Spleen (tissue), 11 donors: ENCODE measurements around the gene TNNT1. TPM values are rescaled to one million over a fixed set of nuclear protein-coding genes. Genes with fewer than 3 reads are reported as not detected.

Experiments used
- DNase-seq: peaks from one replicate; pipeline ENCODE4 v3.0.0-alpha.2; 2020
- H3K27ac ChIP-seq, 8 donors: fragments of 200-600 bp; sonication (generic) in 7 of 8; 1 replicate in 4 of 8; 2 replicates in 4 of 8; pipeline versions ENCODE4 v1.5.0 to v1.8.0; 2016 to 2021; ENCODE audit warnings: inconsistent platforms in 4 of 8, mild to moderate bottlenecking in 4 of 8, moderate library complexity in 1 of 8
- H3K27me3 ChIP-seq, 7 donors: fragments of 200-600 bp; sonication (generic) in 6 of 7; replicated peaks in 1 of 7; 1 replicate in 4 of 7; 2 replicates in 3 of 7; pipeline versions ENCODE4 v1.5.0 to v1.8.0; 2016 to 2021; ENCODE audit warnings: inconsistent platforms in 3 of 7, mild to moderate bottlenecking in 1 of 7
- H3K36me3 ChIP-seq, 6 donors: fragments of 200-600 bp; sonication (generic) in 5 of 6; 1 replicate in 4 of 6; 2 replicates in 2 of 6; pipeline versions ENCODE4 v1.5.0 to v1.8.0; 2016 to 2021; ENCODE audit warnings: inconsistent platforms in 2 of 6
- H3K4me1 ChIP-seq, 6 donors: fragments of 200-600 bp; sonication (generic) in 5 of 6; 1 replicate in 3 of 6; 2 replicates in 3 of 6; pipeline versions ENCODE4 v1.5.0 to v1.8.0; 2016 to 2021; ENCODE audit warnings: inconsistent platforms in 3 of 6
- H3K4me3 ChIP-seq, 8 donors: fragments of 200-600 bp; sonication (generic) in 7 of 8; 1 replicate in 4 of 8; 2 replicates in 4 of 8; pipeline versions ENCODE4 v1.5.0 to v1.8.0; 2016 to 2021; ENCODE audit warnings: inconsistent platforms in 4 of 8, mild to moderate bottlenecking in 4 of 8, moderate library complexity in 2 of 8
- H3K9me3 ChIP-seq, 8 donors: fragments of 200-600 bp; sonication (generic) in 7 of 8; 1 replicate in 4 of 8; 2 replicates in 4 of 8; pipeline versions ENCODE4 v1.5.0 to v1.8.0; 2016 to 2021; ENCODE audit warnings: inconsistent platforms in 4 of 8
- POLR2A ChIP-seq, 3 donors: fragments of 450-650 bp; IDR thresholded peaks; one replicate each; pipeline ENCODE4 v1.5.1; 2017; ENCODE audit warnings: antibody characterized with exemption in 3 of 3, mild to moderate bottlenecking in 1 of 3
- POLR2AphosphoS5 ChIP-seq, 3 donors: sonication (generic); formaldehyde crosslinking; IDR thresholded peaks; one replicate each; pipeline ENCODE4 v1.5.1; 2017; ENCODE audit warnings: antibody characterized with exemption in 3 of 3
- WGBS, 5 donors: extraction: QIAGEN DNeasy Blood & Tissue Kit in 3 of 5; methylation state at CpG; one replicate each; pipeline versions ENCODE4 v1.1.5 to v1.1.7; 2013 to 2018; 5-methylcytosine and 5-hydroxymethylcytosine counted together
- intact Hi-C: fragments of 100-400 bp; cut with DNase I; formaldehyde crosslinking; loops from one replicate; pipeline ENCODE4 v1.15.0; 2023; ENCODE audit warnings: low total_unique reads
- polyA plus RNA-seq, 3 donors: library from polyadenylated mRNA; stranded (reverse); fragments of 200-250 nt; gene quantifications; one replicate each; pipeline ENCODE4 v1.2.1, GENCODE V29; 2013
- total RNA-seq, 7 donors: library from RNA; depleted of rRNA in 3 of 7; stranded (reverse); fragments of >200 nt in 3 of 7; fragmentation: NEBNext Ultra II Directional in 4 of 7; extraction: Animal tissue kit (Norgen Biotek cat#: 25700) in 4 of 7; gene quantifications; one replicate each; pipeline versions ENCODE4 v1.1.0 to v1.2.1, GENCODE V29; 2016 to 2021
- TF ChIP-seq, protein P1 (sequence below), 11 experiments: fragments of 200-600 bp in 7 of 11; fragments of 450-650 bp in 4 of 11; sonication (generic) in 4 of 11; IDR thresholded peaks in 8 of 11; conservative IDR thresholded peaks in 3 of 11; 1 replicate in 7 of 11; 2 replicates in 4 of 11; pipeline versions ENCODE4 v1.4.0 to v1.8.0; 2016 to 2021; ENCODE audit warnings: antibody characterized with exemption in 11 of 11, inconsistent platforms in 4 of 11, mild to moderate bottlenecking in 1 of 11
- donor health status: healthy with polysubstance abuse.
- donor health status: DM: no; HTN: no; CAD: no; lungs with moderate emphysema.
- donor health status: DM: no; HTN: no; CAD: no.
- donor health status: Bipolar disorder and iron deficiency.
- donor health status: healthy.
- donor health status: DM: no; HTN: no; CAD: no.
- donor health status: DM: yes; HTN: yes; CAD: no.

TNNT1 gene
- total and polyA plus RNA-seq, 10 donors, result 0.26 to 6.2 (median 1.5) TPM; not detected in 3

GRCh38 chr19:55115446-55116065 is 33.5 kb downstream of the TNNT1 start:
- H3K4me1 ChIP-seq, result peaks cover 19 to 74% (median 56%) of the 10 kb centered on the region in 6 donors
- intact Hi-C loops, result no loop called here

DNA sequence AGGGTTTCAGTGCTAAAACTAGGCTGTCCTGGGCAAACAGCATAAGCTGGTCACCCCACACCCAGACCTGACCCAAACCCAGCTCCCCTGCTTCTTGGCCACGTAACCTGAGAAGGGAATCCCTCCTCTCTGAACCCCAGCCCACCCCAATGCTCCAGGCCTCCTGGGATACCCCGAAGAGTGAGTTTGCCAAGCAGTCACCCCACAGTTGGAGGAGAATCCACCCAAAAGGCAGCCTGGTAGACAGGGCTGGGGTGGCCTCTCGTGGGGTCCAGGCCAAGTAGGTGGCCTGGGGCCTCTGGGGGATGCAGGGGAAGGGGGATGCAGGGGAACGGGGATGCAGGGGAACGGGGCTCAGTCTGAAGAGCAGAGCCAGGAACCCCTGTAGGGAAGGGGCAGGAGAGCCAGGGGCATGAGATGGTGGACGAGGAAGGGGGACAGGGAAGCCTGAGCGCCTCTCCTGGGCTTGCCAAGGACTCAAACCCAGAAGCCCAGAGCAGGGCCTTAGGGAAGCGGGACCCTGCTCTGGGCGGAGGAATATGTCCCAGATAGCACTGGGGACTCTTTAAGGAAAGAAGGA is 34.4 kb downstream of the TNNT1 start:
- Histone ChIP-seq H3K27ac (peak overlapping the region in 4 of 8 donors; percentile 13 to 94 (median 76)), H3K4me1 (peaks cover 19 to 74% (median 56%) of the 10 kb centered on the region in 6 donors)
- intact Hi-C loops, result no loop called here

More at GRCh38 chr19:55115446-55116065, 33.5 kb downstream of the TNNT1 start:
- H3K36me3 ChIP-seq, result peaks cover 0 to 40% (median 10%) of the 10 kb centered on the region in 6 donors
- no peak for DNase-seq
- no peaks in the 10 kb centered on the region for H3K27me3 ChIP-seq
- 69 to 73% (median 70%) methylated on average over 13 of the region's 13 CpGs for WGBS, 5 donors
- peak overlapping the region in 7 of 8 donors; percentile 19 to 94 (median 87) for H3K27ac ChIP-seq
- H3K4me3 ChIP-seq, result peak overlapping the region; percentile 76 to 96 (median 86)
- TF ChIP-seq POLR2A (IDR thresholded peaks at IDR 0.05) (no peak), POLR2AphosphoS5 (IDR thresholded peaks at IDR 0.05) (no peak)
- TF ChIP-seq, protein P1, sequence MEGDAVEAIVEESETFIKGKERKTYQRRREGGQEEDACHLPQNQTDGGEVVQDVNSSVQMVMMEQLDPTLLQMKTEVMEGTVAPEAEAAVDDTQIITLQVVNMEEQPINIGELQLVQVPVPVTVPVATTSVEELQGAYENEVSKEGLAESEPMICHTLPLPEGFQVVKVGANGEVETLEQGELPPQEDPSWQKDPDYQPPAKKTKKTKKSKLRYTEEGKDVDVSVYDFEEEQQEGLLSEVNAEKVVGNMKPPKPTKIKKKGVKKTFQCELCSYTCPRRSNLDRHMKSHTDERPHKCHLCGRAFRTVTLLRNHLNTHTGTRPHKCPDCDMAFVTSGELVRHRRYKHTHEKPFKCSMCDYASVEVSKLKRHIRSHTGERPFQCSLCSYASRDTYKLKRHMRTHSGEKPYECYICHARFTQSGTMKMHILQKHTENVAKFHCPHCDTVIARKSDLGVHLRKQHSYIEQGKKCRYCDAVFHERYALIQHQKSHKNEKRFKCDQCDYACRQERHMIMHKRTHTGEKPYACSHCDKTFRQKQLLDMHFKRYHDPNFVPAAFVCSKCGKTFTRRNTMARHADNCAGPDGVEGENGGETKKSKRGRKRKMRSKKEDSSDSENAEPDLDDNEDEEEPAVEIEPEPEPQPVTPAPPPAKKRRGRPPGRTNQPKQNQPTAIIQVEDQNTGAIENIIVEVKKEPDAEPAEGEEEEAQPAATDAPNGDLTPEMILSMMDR (IDR thresholded peaks at IDR 0.05 in 8 of 11, conservative IDR thresholded peaks at IDR 0.05 in 3 of 11), result no peak
- no peaks in the 10 kb centered on the region for H3K9me3 ChIP-seq

GRCh38 chr19:55113570-55114039 is 35.4 kb downstream of the TNNT1 start:
- H3K9me3 ChIP-seq, result no peaks in the 10 kb centered on the region

More for the DNA sequence above, 34.4 kb downstream of the TNNT1 start:
- DNase-seq, result no peak
- H3K27me3 ChIP-seq, result no peaks in the 10 kb centered on the region
- no peaks in the 10 kb centered on the region for H3K9me3 ChIP-seq
- WGBS, 5 donors, result 86 to 95% (median 93%) methylated on average over 6 to 9 of the region's 9 CpGs
- peaks cover 0 to 49% (median 17%) of the 10 kb centered on the region in 6 donors for H3K36me3 ChIP-seq
- no peak overlapping the region for H3K4me3 ChIP-seq
- no peak for TF ChIP-seq POLR2AphosphoS5 (IDR thresholded peaks at IDR 0.05)
- TF ChIP-seq, protein P1 (IDR thresholded peaks at IDR 0.05 in 8 of 11, conservative IDR thresholded peaks at IDR 0.05 in 3 of 11), result no peak
- no peak for TF ChIP-seq POLR2A (IDR thresholded peaks at IDR 0.05)

More at GRCh38 chr19:55113570-55114039, 35.4 kb downstream of the TNNT1 start:
- Histone ChIP-seq H3K36me3 (peaks cover 0 to 60% (median 24%) of the 10 kb centered on the region in 6 donors), H3K4me3 (no peak overlapping the region), H3K4me1 (peaks cover 16 to 68% (median 52%) of the 10 kb centered on the region in 6 donors), H3K27ac (peak overlapping the region in 5 of 8 donors; percentile 38 to 90 (median 63)), H3K27me3 (no peaks in the 10 kb centered on the region)
- DNase-seq, result no peak
- intact Hi-C loops, result no loop called here
- TF ChIP-seq, protein P1 (IDR thresholded peaks at IDR 0.05 in 8 of 11, conservative IDR thresholded peaks at IDR 0.05 in 3 of 11), result no peak
- TF ChIP-seq POLR2A (IDR thresholded peaks at IDR 0.05), result no peak
- peak in 2 of 3 donors; percentile 30 to 59 for TF ChIP-seq POLR2AphosphoS5 (IDR thresholded peaks at IDR 0.05)
- 61 to 64% (median 63%) methylated on average over 11 to 12 of the region's 12 CpGs for WGBS, 5 donors
